ENCODE measurements around the gene MAGI2. TPM values are rescaled to one million over a fixed set of nuclear protein-coding genes. Genes with fewer than 3 reads are reported as not detected.

The MAGI2 gene
- total RNA-seq, 1 donor from 2014 or later, result 5.4 TPM

DNA sequence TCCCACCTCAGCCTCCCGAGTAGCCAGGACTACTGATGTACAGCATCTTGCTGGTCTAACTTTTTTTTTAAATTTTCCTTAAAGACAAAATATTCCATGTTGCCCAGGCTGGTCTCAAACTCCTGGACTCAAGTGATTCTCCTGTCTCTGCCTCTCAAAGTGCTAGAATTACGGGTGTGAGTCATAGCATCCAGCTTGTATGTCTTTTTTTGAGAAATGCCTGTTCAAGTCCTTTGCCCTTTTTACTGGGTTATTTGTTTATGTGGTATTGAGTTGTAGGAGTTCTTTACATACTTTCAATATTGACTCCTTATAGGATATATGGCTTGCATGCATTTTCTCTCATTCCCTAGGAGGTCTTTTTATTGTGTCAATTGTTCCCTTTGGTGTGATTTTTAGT lies 486.4 kb downstream of the MAGI2 start:
- Histone ChIP-seq H3K9ac (ENCODE audit: low read length) (no peak overlapping the region), H3K27ac (ENCODE audit: low read depth, low read length) (no peak overlapping the region), H3K4me1 (ENCODE audit: insufficient read depth, low read length) (no peaks in the 10 kb centered on the region), H3K36me3 (ENCODE audit: insufficient read depth, low read length) (no peaks in the 10 kb centered on the region), H3K9me3 (ENCODE audit: insufficient read depth, low read depth, low read length) (no peaks in the 10 kb centered on the region), H3K4me3 (ENCODE audit: insufficient read depth, low read depth, low read length) (no peak overlapping the region), H3K27me3 (ENCODE audit: insufficient read depth, low read length) (no peaks in the 10 kb centered on the region), H4K20me1 (ENCODE audit: insufficient read depth, low read length) (no peaks in the 10 kb centered on the region), H2AFZ (ENCODE audit: low read depth, low read length) (no peak overlapping the region), H3K4me2 (ENCODE audit: low read length) (no peak overlapping the region), H3K79me2 (ENCODE audit: insufficient read depth, low read length) (no peaks in the 10 kb centered on the region)
- no peak overlapping the region for H3K4me3 Mint-ChIP-seq (ENCODE audit: unreplicated experiment)
- no peaks in the 10 kb centered on the region for H3K36me3 Mint-ChIP-seq (ENCODE audit: low read depth, unreplicated experiment)
- H3K4me1 Mint-ChIP-seq (ENCODE audit: low read depth, unreplicated experiment), result no peaks in the 10 kb centered on the region
- TF ChIP-seq, protein P1, sequence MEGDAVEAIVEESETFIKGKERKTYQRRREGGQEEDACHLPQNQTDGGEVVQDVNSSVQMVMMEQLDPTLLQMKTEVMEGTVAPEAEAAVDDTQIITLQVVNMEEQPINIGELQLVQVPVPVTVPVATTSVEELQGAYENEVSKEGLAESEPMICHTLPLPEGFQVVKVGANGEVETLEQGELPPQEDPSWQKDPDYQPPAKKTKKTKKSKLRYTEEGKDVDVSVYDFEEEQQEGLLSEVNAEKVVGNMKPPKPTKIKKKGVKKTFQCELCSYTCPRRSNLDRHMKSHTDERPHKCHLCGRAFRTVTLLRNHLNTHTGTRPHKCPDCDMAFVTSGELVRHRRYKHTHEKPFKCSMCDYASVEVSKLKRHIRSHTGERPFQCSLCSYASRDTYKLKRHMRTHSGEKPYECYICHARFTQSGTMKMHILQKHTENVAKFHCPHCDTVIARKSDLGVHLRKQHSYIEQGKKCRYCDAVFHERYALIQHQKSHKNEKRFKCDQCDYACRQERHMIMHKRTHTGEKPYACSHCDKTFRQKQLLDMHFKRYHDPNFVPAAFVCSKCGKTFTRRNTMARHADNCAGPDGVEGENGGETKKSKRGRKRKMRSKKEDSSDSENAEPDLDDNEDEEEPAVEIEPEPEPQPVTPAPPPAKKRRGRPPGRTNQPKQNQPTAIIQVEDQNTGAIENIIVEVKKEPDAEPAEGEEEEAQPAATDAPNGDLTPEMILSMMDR (IDR thresholded peaks at IDR 0.05; ENCODE audit: insufficient read depth, low read depth, low read length), result no peak
- no peak for TF ChIP-seq EZH2 (IDR thresholded peaks at IDR 0.05; ENCODE audit: insufficient read depth, low read length)
- H3K27ac Mint-ChIP-seq (ENCODE audit: unreplicated experiment), result no peak overlapping the region
- DNase-seq (ENCODE audit: low read depth), result no peak
- FAIRE-seq, result no peak
- no peaks in the 10 kb centered on the region for H3K9me3 Mint-ChIP-seq (ENCODE audit: unreplicated experiment)
- no peaks in the 10 kb centered on the region for H3K27me3 Mint-ChIP-seq (ENCODE audit: low read depth, unreplicated experiment)

DNA sequence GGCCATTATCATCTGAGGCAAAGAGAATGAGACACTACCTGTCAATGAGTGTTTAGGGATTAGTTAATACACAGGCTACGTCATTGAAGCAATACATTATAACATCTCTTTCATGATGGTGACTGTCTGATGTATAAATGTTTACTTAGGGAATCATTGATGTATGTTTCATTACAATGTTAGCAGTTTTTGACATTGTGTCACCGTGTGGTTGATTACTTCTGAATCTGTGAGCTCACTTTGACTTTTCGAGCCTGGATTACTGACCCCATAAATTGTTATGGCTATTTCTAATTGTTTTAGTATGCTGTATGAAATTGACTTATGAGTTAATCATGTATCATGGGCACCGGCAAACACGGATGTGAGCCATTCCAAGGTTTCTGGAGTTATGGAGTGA lies 494.0 kb downstream of the MAGI2 start:
- no peaks in the 10 kb centered on the region for H3K9me3 ChIP-seq (ENCODE audit: insufficient read depth, low read depth, low read length)
- no peak overlapping the region for H3K27ac ChIP-seq (ENCODE audit: low read depth, low read length)
- peaks cover 2% of the 10 kb centered on the region for H3K9me3 Mint-ChIP-seq (ENCODE audit: unreplicated experiment)
- no peak for TF ChIP-seq EZH2 (IDR thresholded peaks at IDR 0.05; ENCODE audit: insufficient read depth, low read length)
- TF ChIP-seq, protein P1 (IDR thresholded peaks at IDR 0.05; ENCODE audit: insufficient read depth, low read depth, low read length), result no peak
- no peaks in the 10 kb centered on the region for H3K36me3 ChIP-seq (ENCODE audit: insufficient read depth, low read length)
- H3K4me2 ChIP-seq (ENCODE audit: low read length), result no peak overlapping the region
- no peaks in the 10 kb centered on the region for H3K36me3 Mint-ChIP-seq (ENCODE audit: low read depth, unreplicated experiment)
- no peaks in the 10 kb centered on the region for H4K20me1 ChIP-seq (ENCODE audit: insufficient read depth, low read length)
- no peaks in the 10 kb centered on the region for H3K4me1 ChIP-seq (ENCODE audit: insufficient read depth, low read length)
- no peak overlapping the region for H3K4me3 Mint-ChIP-seq (ENCODE audit: unreplicated experiment)
- H3K27me3 ChIP-seq (ENCODE audit: insufficient read depth, low read length), result no peaks in the 10 kb centered on the region
- H3K79me2 ChIP-seq (ENCODE audit: insufficient read depth, low read length), result no peaks in the 10 kb centered on the region
- H3K27ac Mint-ChIP-seq (ENCODE audit: unreplicated experiment), result no peak overlapping the region
- no peaks in the 10 kb centered on the region for H3K4me1 Mint-ChIP-seq (ENCODE audit: low read depth, unreplicated experiment)
- H3K27me3 Mint-ChIP-seq (ENCODE audit: low read depth, unreplicated experiment), result no peaks in the 10 kb centered on the region
- FAIRE-seq (no peak), DNase-seq (ENCODE audit: low read depth) (peak; percentile 8)
- H3K9ac ChIP-seq (ENCODE audit: low read length), result no peak overlapping the region
- no peak overlapping the region for H3K4me3 ChIP-seq (ENCODE audit: insufficient read depth, low read depth, low read length)
- H2AFZ ChIP-seq (ENCODE audit: low read depth, low read length), result no peak overlapping the region

DNA sequence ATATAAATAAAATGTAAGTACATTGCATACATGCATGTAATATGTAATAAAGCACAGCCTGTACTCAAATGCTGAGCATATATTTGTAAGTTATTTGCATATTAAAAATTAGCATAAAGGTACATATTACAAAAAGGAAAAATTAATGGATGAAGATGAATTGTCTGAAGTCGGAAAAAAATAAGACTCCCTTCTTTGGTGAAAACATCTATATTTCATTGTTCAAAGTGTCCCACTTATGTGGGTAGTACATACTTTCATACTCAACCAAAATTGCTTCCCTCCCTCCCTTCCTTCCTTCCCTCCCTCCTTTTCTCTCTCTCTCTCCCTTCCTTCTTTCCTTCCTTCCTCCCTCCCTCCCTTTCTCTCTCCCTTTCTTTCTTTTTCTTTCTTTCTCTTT lies 498.1 kb downstream of the MAGI2 start:
- Mint-ChIP-seq H3K27ac (ENCODE audit: unreplicated experiment) (no peak overlapping the region), H3K4me3 (ENCODE audit: unreplicated experiment) (no peak overlapping the region), H3K36me3 (ENCODE audit: low read depth, unreplicated experiment) (no peaks in the 10 kb centered on the region), H3K27me3 (ENCODE audit: low read depth, unreplicated experiment) (no peaks in the 10 kb centered on the region), H3K9me3 (ENCODE audit: unreplicated experiment) (peaks cover 2% of the 10 kb centered on the region), H3K4me1 (ENCODE audit: low read depth, unreplicated experiment) (peaks cover 6% of the 10 kb centered on the region)
- DNase-seq (ENCODE audit: low read depth) (no peak), FAIRE-seq (no peak)
- Histone ChIP-seq H3K4me1 (ENCODE audit: insufficient read depth, low read length) (no peaks in the 10 kb centered on the region), H3K36me3 (ENCODE audit: insufficient read depth, low read length) (no peaks in the 10 kb centered on the region), H3K4me3 (ENCODE audit: insufficient read depth, low read depth, low read length) (no peak overlapping the region), H3K27me3 (ENCODE audit: insufficient read depth, low read length) (no peaks in the 10 kb centered on the region), H3K79me2 (ENCODE audit: insufficient read depth, low read length) (no peaks in the 10 kb centered on the region), H2AFZ (ENCODE audit: low read depth, low read length) (no peak overlapping the region), H3K9ac (ENCODE audit: low read length) (no peak overlapping the region), H3K9me3 (ENCODE audit: insufficient read depth, low read depth, low read length) (no peaks in the 10 kb centered on the region), H3K4me2 (ENCODE audit: low read length) (no peak overlapping the region), H4K20me1 (ENCODE audit: insufficient read depth, low read length) (no peaks in the 10 kb centered on the region), H3K27ac (ENCODE audit: low read depth, low read length) (no peak overlapping the region)
- TF ChIP-seq, protein P1 (IDR thresholded peaks at IDR 0.05; ENCODE audit: insufficient read depth, low read depth, low read length), result no peak
- no peak for TF ChIP-seq EZH2 (IDR thresholded peaks at IDR 0.05; ENCODE audit: insufficient read depth, low read length)

Data from astrocyte (in vitro differentiated cells and primary cell).